HepG2 (cell line): ENCODE results near the gene NCBP3. TPM values are rescaled to one million over a fixed set of nuclear protein-coding genes. Genes with fewer than 3 reads are reported as not detected.

Experiments used
- FOXA1 ChIP-seq, 2 experiments: fragments of 450-650 bp in 1 of 2; sonication (generic) in 1 of 2; formaldehyde crosslinking in 1 of 2; IDR thresholded peaks; 2 replicates each; pipeline versions ENCODE4 v1.4.0 to v1.6.1; 2016 to 2020; ENCODE audit warnings: missing genetic modification reagents in 1 of 2
- MED8 ChIP-seq: sonication (generic); formaldehyde crosslinking; IDR thresholded peaks from 2 replicates; pipeline ENCODE4 v1.8.1; 2023; ENCODE audit warnings: mild to moderate bottlenecking, missing genetic modification reagents; ENCODE audit not compliant: insufficient replicate concordance
- MEIS1 ChIP-seq: sonication (generic); formaldehyde crosslinking; IDR thresholded peaks from 2 replicates; pipeline ENCODE4 v1.9.0; 2021; ENCODE audit warnings: mild to moderate bottlenecking, missing genetic modification reagents, moderate library complexity, borderline replicate concordance
- NR2F1 ChIP-seq, 2 experiments: fragments of 450-650 bp in 1 of 2; formaldehyde crosslinking in 1 of 2; IDR thresholded peaks; 2 replicates each; pipeline versions ENCODE4 v1.5.0 to v1.6.1; 2016 to 2020; ENCODE audit warnings: mild to moderate bottlenecking in 1 of 2, missing compliant biosample characterization in 1 of 2, missing genetic modification reagents in 1 of 2, moderate library complexity in 1 of 2
- NR2F6 ChIP-seq, 2 experiments: IDR thresholded peaks; 2 replicates each; pipeline ENCODE4 v1.6.1; 2016; ENCODE audit warnings: antibody characterized with exemption in 1 of 2, mild to moderate bottlenecking in 1 of 2
- RBAK ChIP-seq: sonication (generic); formaldehyde crosslinking; IDR thresholded peaks from 2 replicates; pipeline ENCODE4 v1.5.1; 2020; ENCODE audit warnings: mild to moderate bottlenecking, missing genetic modification reagents
- RELA ChIP-seq: sonication (generic); formaldehyde crosslinking; IDR thresholded peaks from 2 replicates; pipeline ENCODE4 v1.4.0; 2020; ENCODE audit warnings: missing genetic modification reagents
- RFXAP ChIP-seq: sonication (generic); formaldehyde crosslinking; IDR thresholded peaks from 2 replicates; pipeline ENCODE4 v1.4.0; 2020; ENCODE audit warnings: missing genetic modification reagents, borderline replicate concordance
- SRSF9 ChIP-seq: fragments of 200-400 bp; formaldehyde crosslinking; IDR thresholded peaks from 2 replicates; pipeline ENCODE4 v1.6.1; 2018; ENCODE audit warnings: borderline replicate concordance, mild to moderate bottlenecking, low read depth, low read length; ENCODE audit not compliant: insufficient read depth, poor library complexity, severe bottlenecking
- ZNF124 ChIP-seq: sonication (generic); formaldehyde crosslinking; IDR thresholded peaks from 2 replicates; pipeline ENCODE4 v1.4.0; 2020; ENCODE audit warnings: missing genetic modification reagents
- ZNF30 ChIP-seq: sonication (generic); formaldehyde crosslinking; IDR thresholded peaks from 2 replicates; pipeline ENCODE4 v1.5.0; 2020; ENCODE audit warnings: mild to moderate bottlenecking, missing genetic modification reagents
- ZNF350 ChIP-seq: sonication (generic); formaldehyde crosslinking; IDR thresholded peaks from 2 replicates; pipeline ENCODE4 v1.4.0; 2020; ENCODE audit warnings: mild to moderate bottlenecking, low read depth, missing genetic modification reagents, borderline replicate concordance
- ZNF773 ChIP-seq: sonication (generic); formaldehyde crosslinking; IDR thresholded peaks from 2 replicates; pipeline ENCODE4 v1.4.0; 2020; ENCODE audit warnings: missing genetic modification reagents, borderline replicate concordance
- ZSCAN29 ChIP-seq: sonication (generic); formaldehyde crosslinking; conservative IDR thresholded peaks from 2 replicates; pipeline ENCODE4 v1.4.0; 2020; ENCODE audit warnings: mild to moderate bottlenecking, missing genetic modification reagents
- polyA plus RNA-seq, 8 experiments: library from polyadenylated mRNA; depleted of rRNA in 3 of 8; stranded (reverse) in 7 of 8; unstranded in 1 of 8; fragments of >200 nt; fragmentation: Illumina TruSeq in 4 of 8; extraction: Trizol in 4 of 8; gene quantifications; 2 replicates each; pipeline versions ENCODE4 v1.2.1 to v1.2.3, GENCODE V29; 2011 to 2016; ENCODE audit warnings: low read depth in 4 of 8, missing spikeins in 1 of 8, mixed read lengths in 1 of 8; ENCODE audit not compliant: insufficient read depth in 1 of 8
- total RNA-seq, 5 experiments: library from RNA; depleted of rRNA; stranded (reverse); fragments of >200 nt; fragmentation: Illumina TruSeq; extraction: Trizol; gene quantifications; 2 replicates each; pipeline ENCODE4 v1.2.3, GENCODE V29; 2016; ENCODE audit warnings: low read depth in 1 of 5
- TF ChIP-seq, protein P1 (sequence below): sonication (generic); formaldehyde crosslinking; IDR thresholded peaks from 2 replicates; pipeline ENCODE4 v1.8.1; 2023; ENCODE audit warnings: missing genetic modification reagents, inconsistent platforms, borderline replicate concordance
- TF ChIP-seq, protein P2 (sequence below): IDR thresholded peaks from 2 replicates; pipeline ENCODE4 v1.6.1; 2012; ENCODE audit warnings: low read length, improper control_type of control experiment
- TF ChIP-seq, protein P3 (sequence below): sonication (generic); formaldehyde crosslinking; IDR thresholded peaks from 2 replicates; pipeline ENCODE4 v1.4.0; 2020; ENCODE audit warnings: missing genetic modification reagents
- TF ChIP-seq, protein P4 (sequence below): sonication (generic); formaldehyde crosslinking; IDR thresholded peaks from 2 replicates; pipeline ENCODE4 v1.5.1; 2020; ENCODE audit warnings: missing genetic modification reagents, mild to moderate bottlenecking, borderline replicate concordance

NCBP3 gene
- total and polyA plus RNA-seq, 2 of the 13 experiments (the other 11 are each of a cell fraction or from before 2014, with no cell fraction given) = 19.5 to 24.8 TPM

DNA sequence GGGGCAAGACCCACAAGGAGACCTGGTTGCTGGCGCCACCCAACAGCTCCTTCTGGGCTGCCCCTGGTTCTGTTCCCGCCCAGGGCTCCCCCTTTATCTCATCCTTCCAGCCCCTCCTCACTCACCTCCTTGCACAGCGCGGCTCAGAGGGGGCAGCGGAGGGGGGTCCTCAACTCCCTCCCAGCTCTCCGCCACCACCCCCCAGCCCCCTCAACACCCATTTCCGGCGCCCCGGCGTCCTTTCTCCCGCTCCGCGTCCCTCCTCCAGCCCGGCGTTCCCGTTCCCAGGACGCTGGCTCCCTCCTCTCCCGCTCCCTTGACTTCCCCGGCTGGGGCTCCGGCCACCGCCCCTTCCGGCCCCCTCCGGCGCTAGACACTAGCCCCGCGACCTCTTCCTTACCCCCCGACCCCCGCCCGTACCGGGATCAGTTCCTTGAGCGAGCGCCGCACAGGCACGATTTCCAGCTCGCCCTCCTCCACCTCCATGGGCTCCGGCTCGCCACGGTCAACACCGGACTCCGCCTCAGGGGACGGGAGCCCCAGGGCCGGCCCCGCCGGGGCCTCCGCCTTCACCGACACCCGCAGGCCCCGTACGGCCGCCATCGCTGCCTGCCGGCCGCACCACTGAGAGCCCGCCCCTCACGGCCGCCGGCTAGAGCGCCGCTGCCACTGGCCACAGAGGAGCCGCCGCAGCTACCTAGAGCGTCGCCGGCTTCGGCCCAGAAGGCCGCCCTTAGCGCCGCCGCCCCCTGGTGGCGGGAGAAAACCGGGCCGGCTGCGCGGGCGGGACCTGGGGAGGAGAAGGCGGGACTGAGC is at the start of gene NCBP3 (continued):
- TF ChIP-seq ZSCAN29 (peak; percentile 91), NR2F1 (CRISPR knock-in tag; IDR thresholded peaks at IDR 0.05) (0 out of 4 replicates have a peak, but pooled peaks of 1 of the 2 experiments have one; percentile 31), RFXAP (CRISPR knock-in tag) (peak; percentile 82; the same call in 1 of the 2 replicates), SRSF9 (no peak), ZNF30 (CRISPR knock-in tag) (no peak), MED8 (CRISPR knock-in tag) (peak; percentile 82), NR2F6 (IDR thresholded peaks at IDR 0.05) (no peak), NR2F6 (CRISPR knock-in tag; IDR thresholded peaks at IDR 0.05) (0 out of 2 replicates have a peak, but pooled peaks have one; percentile 31), FOXA1 (IDR thresholded peaks at IDR 0.05) (no peak), FOXA1 (CRISPR knock-in tag; IDR thresholded peaks at IDR 0.05) (no peak), RBAK (no peak), RELA (CRISPR knock-in tag) (no peak), ZNF124 (CRISPR knock-in tag) (no peak), ZNF773 (no peak), MEIS1 (CRISPR knock-in tag) (0 out of 2 replicates have a peak, but pooled peaks have one; percentile 29), ZNF350 (CRISPR knock-in tag) (peak; percentile 88)
- TF ChIP-seq, protein P1, sequence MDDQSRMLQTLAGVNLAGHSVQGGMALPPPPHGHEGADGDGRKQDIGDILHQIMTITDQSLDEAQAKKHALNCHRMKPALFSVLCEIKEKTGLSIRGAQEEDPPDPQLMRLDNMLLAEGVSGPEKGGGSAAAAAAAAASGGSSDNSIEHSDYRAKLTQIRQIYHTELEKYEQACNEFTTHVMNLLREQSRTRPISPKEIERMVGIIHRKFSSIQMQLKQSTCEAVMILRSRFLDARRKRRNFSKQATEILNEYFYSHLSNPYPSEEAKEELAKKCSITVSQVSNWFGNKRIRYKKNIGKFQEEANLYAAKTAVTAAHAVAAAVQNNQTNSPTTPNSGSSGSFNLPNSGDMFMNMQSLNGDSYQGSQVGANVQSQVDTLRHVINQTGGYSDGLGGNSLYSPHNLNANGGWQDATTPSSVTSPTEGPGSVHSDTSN (CRISPR knock-in tag) = no peak
- TF ChIP-seq, protein P2, sequence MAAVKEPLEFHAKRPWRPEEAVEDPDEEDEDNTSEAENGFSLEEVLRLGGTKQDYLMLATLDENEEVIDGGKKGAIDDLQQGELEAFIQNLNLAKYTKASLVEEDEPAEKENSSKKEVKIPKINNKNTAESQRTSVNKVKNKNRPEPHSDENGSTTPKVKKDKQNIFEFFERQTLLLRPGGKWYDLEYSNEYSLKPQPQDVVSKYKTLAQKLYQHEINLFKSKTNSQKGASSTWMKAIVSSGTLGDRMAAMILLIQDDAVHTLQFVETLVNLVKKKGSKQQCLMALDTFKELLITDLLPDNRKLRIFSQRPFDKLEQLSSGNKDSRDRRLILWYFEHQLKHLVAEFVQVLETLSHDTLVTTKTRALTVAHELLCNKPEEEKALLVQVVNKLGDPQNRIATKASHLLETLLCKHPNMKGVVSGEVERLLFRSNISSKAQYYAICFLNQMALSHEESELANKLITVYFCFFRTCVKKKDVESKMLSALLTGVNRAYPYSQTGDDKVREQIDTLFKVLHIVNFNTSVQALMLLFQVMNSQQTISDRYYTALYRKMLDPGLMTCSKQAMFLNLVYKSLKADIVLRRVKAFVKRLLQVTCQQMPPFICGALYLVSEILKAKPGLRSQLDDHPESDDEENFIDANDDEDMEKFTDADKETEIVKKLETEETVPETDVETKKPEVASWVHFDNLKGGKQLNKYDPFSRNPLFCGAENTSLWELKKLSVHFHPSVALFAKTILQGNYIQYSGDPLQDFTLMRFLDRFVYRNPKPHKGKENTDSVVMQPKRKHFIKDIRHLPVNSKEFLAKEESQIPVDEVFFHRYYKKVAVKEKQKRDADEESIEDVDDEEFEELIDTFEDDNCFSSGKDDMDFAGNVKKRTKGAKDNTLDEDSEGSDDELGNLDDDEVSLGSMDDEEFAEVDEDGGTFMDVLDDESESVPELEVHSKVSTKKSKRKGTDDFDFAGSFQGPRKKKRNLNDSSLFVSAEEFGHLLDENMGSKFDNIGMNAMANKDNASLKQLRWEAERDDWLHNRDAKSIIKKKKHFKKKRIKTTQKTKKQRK = no peak
- TF ChIP-seq, protein P3, sequence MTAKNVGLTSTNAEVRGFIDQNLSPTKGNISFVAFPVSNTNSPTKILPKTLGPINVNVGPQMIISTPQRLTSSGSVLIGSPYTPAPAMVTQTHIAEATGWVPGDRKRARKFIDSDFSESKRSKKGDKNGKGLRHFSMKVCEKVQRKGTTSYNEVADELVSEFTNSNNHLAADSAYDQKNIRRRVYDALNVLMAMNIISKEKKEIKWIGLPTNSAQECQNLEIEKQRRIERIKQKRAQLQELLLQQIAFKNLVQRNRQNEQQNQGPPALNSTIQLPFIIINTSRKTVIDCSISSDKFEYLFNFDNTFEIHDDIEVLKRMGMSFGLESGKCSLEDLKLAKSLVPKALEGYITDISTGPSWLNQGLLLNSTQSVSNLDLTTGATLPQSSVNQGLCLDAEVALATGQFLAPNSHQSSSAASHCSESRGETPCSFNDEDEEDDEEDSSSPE (CRISPR knock-in tag) = peak; percentile 79
- TF ChIP-seq, protein P4, sequence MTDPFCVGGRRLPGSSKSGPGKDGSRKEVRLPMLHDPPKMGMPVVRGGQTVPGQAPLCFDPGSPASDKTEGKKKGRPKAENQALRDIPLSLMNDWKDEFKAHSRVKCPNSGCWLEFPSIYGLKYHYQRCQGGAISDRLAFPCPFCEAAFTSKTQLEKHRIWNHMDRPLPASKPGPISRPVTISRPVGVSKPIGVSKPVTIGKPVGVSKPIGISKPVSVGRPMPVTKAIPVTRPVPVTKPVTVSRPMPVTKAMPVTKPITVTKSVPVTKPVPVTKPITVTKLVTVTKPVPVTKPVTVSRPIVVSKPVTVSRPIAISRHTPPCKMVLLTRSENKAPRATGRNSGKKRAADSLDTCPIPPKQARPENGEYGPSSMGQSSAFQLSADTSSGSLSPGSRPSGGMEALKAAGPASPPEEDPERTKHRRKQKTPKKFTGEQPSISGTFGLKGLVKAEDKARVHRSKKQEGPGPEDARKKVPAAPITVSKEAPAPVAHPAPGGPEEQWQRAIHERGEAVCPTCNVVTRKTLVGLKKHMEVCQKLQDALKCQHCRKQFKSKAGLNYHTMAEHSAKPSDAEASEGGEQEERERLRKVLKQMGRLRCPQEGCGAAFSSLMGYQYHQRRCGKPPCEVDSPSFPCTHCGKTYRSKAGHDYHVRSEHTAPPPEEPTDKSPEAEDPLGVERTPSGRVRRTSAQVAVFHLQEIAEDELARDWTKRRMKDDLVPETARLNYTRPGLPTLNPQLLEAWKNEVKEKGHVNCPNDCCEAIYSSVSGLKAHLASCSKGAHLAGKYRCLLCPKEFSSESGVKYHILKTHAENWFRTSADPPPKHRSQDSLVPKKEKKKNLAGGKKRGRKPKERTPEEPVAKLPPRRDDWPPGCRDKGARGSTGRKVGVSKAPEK (CRISPR knock-in tag) = no peak
